GM21825 (cell line): Measurements from ENCODE around the gene MAP2K1.
"Not testable (repeated sequence)": the region's sequence is repeated elsewhere in the genome, so short reads cannot be mapped to it uniquely, and the experiment has no call there.

Source experiments
- ATAC-seq: cut with Tn5 transposase; IDR thresholded peaks from one replicate; pipeline ENCODE4 v1.9.1; 2021; ENCODE audit warnings: mild to moderate bottlenecking, moderate library complexity; ENCODE audit not compliant: unreplicated experiment

The MAP2K1 gene

GRCh38 chr15:66386204-66387123, at the start of gene MAP2K1:
MAP2K1 (plus strand) TSS chr15:66386912; CDS start chr15:66387348, 436 bp downstream.
- peak; percentile 74 for ATAC-seq

GRCh38 chr15:66348530-66348929, 38.2 kb upstream of the MAP2K1 start:
- not testable (repeated sequence) for ATAC-seq

GRCh38 chr15:66356077-66356358, 30.7 kb upstream of the MAP2K1 start:
- peak; percentile 7 for ATAC-seq

GRCh38 chr15:66356359-66357236, 30.1 kb upstream of the MAP2K1 start, which contains the start of gene TIPIN:
TIPIN (minus strand) TSS chr15:66356685; CDS start chr15:66352947, 3,738 bp downstream.
- peak; percentile 85 for ATAC-seq

GRCh38 chr15:66359740-66360139, 27.0 kb upstream of the MAP2K1 start:
- no peak for ATAC-seq

GRCh38 chr15:66361745-66362460, 24.8 kb upstream of the MAP2K1 start:
- ATAC-seq = not testable (repeated sequence)

- ATAC-seq = no peak
Measured at GRCh38 chr15:66362776-66363175, 23.9 kb upstream of the MAP2K1 start.

- no peak for ATAC-seq
Measured at GRCh38 chr15:66364944-66365528, 21.7 kb upstream of the MAP2K1 start.

GRCh38 chr15:66369773-66370651, 16.7 kb upstream of the MAP2K1 start:
- no peak for ATAC-seq

GRCh38 chr15:66374179-66374578, 12.5 kb upstream of the MAP2K1 start:
- ATAC-seq = no peak

- ATAC-seq = no peak
Measured at GRCh38 chr15:66378814-66379430, 7.8 kb upstream of the MAP2K1 start.

- not testable (repeated sequence) for ATAC-seq
Measured at GRCh38 chr15:66381376-66381775, 5.3 kb upstream of the MAP2K1 start.

- peak; percentile 15 for ATAC-seq
Measured at GRCh38 chr15:66387163-66388042, 691 bp downstream of the MAP2K1 start.

- ATAC-seq = no peak
Measured at GRCh38 chr15:66388043-66388363, 1.3 kb downstream of the MAP2K1 start.

GRCh38 chr15:66388576-66388975, 1.9 kb downstream of the MAP2K1 start:
- ATAC-seq = no peak

- ATAC-seq = no peak
Measured at GRCh38 chr15:66389098-66389858, 2.6 kb downstream of the MAP2K1 start.

- ATAC-seq = no peak
Measured at GRCh38 chr15:66389859-66390381, 3.2 kb downstream of the MAP2K1 start.
